Hematopoietic multipotent progenitor cell treated with erythropoietin and hydrocortisone succinate and interleukin-3 and kit ligand, for 4 days (in vitro differentiated cells): ENCODE measurements around the gene DMP1.
"Not testable (repeated sequence)": the region's sequence is repeated elsewhere in the genome, so short reads cannot be mapped to it uniquely, and the experiment has no call there.

Experiments used
- DNase-seq: peaks from one replicate; pipeline ENCODE4 v3.0.0-alpha.2; 2015

DMP1 gene

DNA sequence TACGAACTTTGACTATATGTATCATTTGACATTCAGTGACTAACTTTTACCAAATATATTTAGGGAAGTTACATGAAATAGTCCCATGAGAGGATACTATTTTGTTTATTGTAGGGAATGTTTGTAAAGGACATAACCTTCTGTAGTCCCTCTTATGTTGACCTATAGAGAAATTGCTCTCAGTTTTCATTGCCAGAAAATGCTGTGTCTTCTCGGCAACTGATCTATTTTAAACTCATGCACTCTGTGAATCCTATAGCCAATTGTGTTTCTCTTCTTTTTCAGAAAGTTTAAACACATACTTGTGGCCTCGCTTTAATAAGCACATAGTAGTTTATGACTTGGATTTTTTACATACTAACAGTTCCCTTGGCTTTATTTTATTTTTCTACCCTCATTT, 38.2 kb downstream of the DMP1 start:
- no peak for DNase-seq

DNA sequence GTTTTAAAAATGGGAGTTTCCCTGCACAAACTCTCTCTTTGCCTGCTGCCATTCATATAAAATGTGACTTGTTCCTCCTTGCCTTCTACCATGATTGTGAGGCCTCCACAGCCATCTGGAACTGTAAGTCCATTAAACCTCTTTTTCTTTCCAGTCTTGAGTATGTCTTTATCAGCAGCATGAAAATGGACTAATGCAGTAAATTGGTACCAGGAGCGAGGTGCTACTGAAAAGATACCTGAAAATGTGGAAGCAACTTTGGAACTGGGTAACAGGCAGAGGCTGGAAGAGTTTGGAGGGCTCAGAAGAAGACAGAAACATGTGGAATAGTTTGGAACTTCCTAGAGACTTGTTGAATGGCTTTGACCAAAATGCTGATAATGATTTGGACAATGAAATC, 40.9 kb downstream of the DMP1 start:
- DNase-seq = not testable (repeated sequence)

DNA sequence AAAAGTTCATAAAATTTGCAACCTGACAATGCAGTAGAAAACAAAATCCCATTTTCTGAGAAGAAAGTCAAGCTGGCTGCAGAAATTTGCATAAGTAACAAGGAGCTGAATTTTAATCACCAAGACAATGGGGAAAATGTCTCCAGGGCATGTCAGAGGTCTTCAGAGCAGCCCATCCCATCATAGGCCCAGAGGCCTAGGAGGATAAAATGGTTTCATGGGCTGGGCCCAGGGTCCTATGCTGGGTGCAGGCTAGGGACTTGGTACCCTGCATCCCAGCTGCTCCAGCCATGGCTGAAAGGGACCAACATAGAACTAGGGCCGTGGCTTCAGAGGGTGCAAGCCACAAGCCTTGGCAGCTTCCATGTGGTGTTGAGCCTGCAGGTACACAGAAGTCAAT, 42.0 kb downstream of the DMP1 start:
- DNase-seq = not testable (repeated sequence)

DNA sequence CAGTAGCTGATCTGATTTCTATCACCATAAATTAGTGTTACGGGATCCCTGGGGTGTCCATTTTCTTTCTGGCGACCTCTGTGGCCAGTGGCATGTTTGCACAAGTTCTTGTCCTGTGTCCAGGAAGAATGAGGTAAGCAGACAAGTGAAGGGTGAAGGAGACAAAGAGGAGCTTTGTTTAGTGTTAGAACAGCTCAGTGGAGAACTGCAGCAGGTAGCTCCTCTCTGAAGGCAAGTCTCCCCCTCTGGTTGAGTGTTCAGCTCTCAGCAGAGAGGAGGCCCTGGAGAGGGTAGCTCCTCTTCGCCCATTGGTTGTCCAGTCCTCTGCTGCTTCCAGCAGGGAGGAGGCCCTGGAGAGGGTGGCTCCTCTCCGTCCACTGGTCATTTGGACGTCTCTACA, 47.2 kb downstream of the DMP1 start:
- no peak for DNase-seq

DNA sequence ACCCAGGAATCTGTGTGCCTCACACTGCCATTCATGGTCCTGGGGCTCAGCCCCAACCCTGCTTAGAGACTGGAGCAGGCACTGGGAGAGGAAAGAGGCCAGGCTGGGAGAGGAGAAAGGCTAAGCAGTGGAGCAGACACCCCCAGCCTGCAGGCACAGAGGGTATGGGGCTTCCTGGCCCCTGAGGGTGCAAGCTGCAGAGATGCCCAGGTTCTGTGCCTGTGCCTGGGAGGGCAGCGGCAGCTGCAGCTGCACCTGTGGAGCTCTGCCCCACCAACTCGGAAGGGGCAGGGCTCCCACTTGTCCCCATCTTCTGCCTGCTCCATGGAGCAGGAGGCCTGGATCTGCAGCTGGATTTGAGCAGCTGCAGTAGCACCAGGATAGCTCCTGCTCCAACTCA, 47.9 kb downstream of the DMP1 start:
- DNase-seq = no peak

DNA sequence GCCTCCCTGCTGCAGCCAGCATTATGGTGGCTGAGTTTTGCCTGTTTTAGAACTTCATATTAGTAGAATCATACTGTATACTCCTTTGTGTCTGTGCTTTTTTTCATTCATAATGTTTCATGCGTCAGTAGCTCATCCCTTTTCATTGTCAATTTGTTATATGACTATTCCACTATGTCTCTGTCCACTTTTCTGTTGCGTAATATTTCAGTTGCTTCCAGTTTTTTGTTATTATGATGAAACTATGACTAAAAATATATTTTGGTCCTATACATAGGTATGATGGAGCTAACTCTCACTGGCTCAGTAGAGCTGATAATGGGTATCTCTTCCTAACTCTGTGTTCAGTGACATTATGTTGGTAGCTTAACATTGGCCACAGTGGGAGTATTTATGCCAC, 48.3 kb downstream of the DMP1 start:
- no peak for DNase-seq

DNA sequence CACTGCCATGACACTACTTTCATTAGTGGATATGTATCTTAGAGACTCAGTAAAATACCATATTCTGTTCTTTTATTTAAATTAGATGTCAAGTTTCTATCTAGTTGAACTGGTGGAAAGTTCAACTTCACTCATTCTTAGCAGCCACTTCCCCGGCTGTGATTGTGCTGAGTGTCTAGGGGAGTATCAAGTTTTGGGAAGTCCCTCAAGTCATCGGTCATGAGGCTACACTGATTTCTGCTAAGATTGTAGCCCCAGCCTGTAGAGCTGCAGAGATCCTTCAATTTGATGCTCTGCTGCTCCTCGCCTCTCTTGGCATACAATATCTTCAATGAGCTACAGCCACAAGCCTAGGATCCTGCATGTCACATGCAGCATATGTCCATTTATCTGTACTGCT, 53.9 kb downstream of the DMP1 start:
- no peak for DNase-seq

DNA sequence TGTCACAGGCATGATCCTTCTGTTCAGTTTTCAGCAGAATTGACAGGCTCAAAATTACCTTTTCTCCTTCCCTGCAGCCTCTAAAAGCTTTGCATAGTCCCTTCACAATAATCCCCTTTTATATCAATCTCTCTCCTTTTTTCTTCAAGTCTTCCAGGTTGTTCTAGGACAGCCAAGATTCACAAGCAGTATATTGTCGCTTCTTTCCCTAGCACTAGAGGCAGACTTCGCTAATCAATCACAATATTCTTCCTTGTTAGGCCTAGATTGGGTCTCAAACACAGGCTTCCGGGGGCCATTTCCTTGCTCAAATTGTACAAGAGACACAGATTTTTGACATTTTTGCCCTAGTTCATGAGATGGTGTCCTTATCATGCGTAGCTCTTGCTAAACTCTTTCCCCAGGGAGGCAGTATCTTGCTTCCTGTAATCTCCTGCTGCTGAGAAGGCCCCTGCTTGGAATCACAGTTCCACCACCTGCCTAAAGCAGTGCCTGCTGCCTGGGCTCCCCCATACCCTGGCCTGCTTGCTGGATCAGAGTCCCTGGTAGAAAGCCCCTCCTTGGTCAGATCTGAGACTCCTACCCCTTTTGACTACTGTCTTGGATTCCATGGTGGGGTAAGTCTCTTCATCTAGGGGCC, 57.3 kb downstream of the DMP1 start:
- no peak for DNase-seq
